Measurements from ENCODE around the gene EXOC6.

Gene EXOC6

GRCh38 chr10:93063144-93063976 lies 215.0 kb downstream of the EXOC6 start:
- no peak for DNase-seq (ENCODE audit: extremely low read depth in 1 of 2, low read depth in 1 of 2)

GRCh38 chr10:93063977-93064660 lies 215.8 kb downstream of the EXOC6 start:
- no peak for DNase-seq (ENCODE audit: extremely low read depth in 1 of 2, low read depth in 1 of 2)

- no peak for DNase-seq (ENCODE audit: extremely low read depth in 1 of 2, low read depth in 1 of 2)
Measured at GRCh38 chr10:93064874-93065660, 216.7 kb downstream of the EXOC6 start.

- no peak for DNase-seq (ENCODE audit: extremely low read depth in 1 of 2, low read depth in 1 of 2)
Measured at GRCh38 chr10:93065675-93066543, 217.6 kb downstream of the EXOC6 start.

- no peak for DNase-seq (ENCODE audit: extremely low read depth in 1 of 2, low read depth in 1 of 2)
Measured at GRCh38 chr10:93066544-93066913, 218.2 kb downstream of the EXOC6 start.

GRCh38 chr10:93067443-93068365 lies 219.4 kb downstream of the EXOC6 start:
- DNase-seq (ENCODE audit: extremely low read depth in 1 of 2, low read depth in 1 of 2): no peak

GRCh38 chr10:93068411-93069244 lies 220.3 kb downstream of the EXOC6 start:
- DNase-seq (ENCODE audit: extremely low read depth in 1 of 2, low read depth in 1 of 2): no peak

- DNase-seq (ENCODE audit: extremely low read depth in 1 of 2, low read depth in 1 of 2): no peak
Measured at GRCh38 chr10:93069245-93069561, 220.9 kb downstream of the EXOC6 start.

- DNase-seq (ENCODE audit: extremely low read depth in 1 of 2, low read depth in 1 of 2): no peak
Measured at GRCh38 chr10:93070378-93071176, 222.3 kb downstream of the EXOC6 start.

- DNase-seq (ENCODE audit: extremely low read depth in 1 of 2, low read depth in 1 of 2): no peak
Measured at GRCh38 chr10:93071177-93071472, 222.8 kb downstream of the EXOC6 start.

- DNase-seq (ENCODE audit: extremely low read depth in 1 of 2, low read depth in 1 of 2): no peak
Measured at GRCh38 chr10:93071674-93072224, 223.4 kb downstream of the EXOC6 start.

GRCh38 chr10:93072225-93072712 lies 223.9 kb downstream of the EXOC6 start:
- no peak for DNase-seq (ENCODE audit: extremely low read depth in 1 of 2, low read depth in 1 of 2)

- no peak for DNase-seq (ENCODE audit: extremely low read depth in 1 of 2, low read depth in 1 of 2)
Measured at GRCh38 chr10:93072713-93073538, 224.6 kb downstream of the EXOC6 start.

- no peak for DNase-seq (ENCODE audit: extremely low read depth in 1 of 2, low read depth in 1 of 2)
Measured at GRCh38 chr10:93073539-93074146, 225.3 kb downstream of the EXOC6 start, which contains the start of gene CYP26A1. Gene CYP26A1, plus strand, starts transcription at chr10:93073893. Its CDS starts 42 bp downstream, at chr10:93073935.

- DNase-seq (ENCODE audit: extremely low read depth in 1 of 2, low read depth in 1 of 2): no peak
Measured at GRCh38 chr10:93074147-93074596, 225.9 kb downstream of the EXOC6 start.
